RWPE2 (cell line): ENCODE measurements around the gene TENM4.

Experiments
- ATAC-seq: fragments of 200-7000 bp; cut with Tn5 transposase; 3 replicates; pipeline ENCODE4 v1.9.1; 2021; ENCODE audit warnings: low read depth
- DNase-seq: peaks from one replicate; pipeline ENCODE4 v3.0.0-alpha.2; 2020; ENCODE audit warnings: low spot score
- H3K27ac ChIP-seq: fragments of 450-650 bp; 2 replicates; pipeline ENCODE4 v1.5.1; 2017; ENCODE audit warnings: mild to moderate bottlenecking; ENCODE audit not compliant: poor library complexity, severe bottlenecking
- H3K27me3 ChIP-seq: fragments of 250-450 bp; sonication (Bioruptor Pico); 2 replicates; pipeline ENCODE4 v1.5.1; 2021; ENCODE audit warnings: mild to moderate bottlenecking, moderate library complexity; ENCODE audit not compliant: insufficient read depth, poor library complexity, severe bottlenecking
- H3K36me3 ChIP-seq: fragments of 250-450 bp; sonication (Bioruptor Pico); 2 replicates; pipeline ENCODE4 v1.5.1; 2020; ENCODE audit warnings: low read depth, mild to moderate bottlenecking, moderate library complexity
- H3K4me1 ChIP-seq: fragments of 250-450 bp; sonication (Bioruptor Pico); 2 replicates; pipeline ENCODE4 v1.5.1; 2021; ENCODE audit warnings: mild to moderate bottlenecking, moderate library complexity; ENCODE audit not compliant: insufficient read depth, poor library complexity, severe bottlenecking
- H3K4me3 ChIP-seq: fragments of 250-450 bp; sonication (Bioruptor Pico); 2 replicates; pipeline ENCODE4 v1.5.1; 2021; ENCODE audit warnings: mild to moderate bottlenecking, moderate library complexity; ENCODE audit not compliant: severe bottlenecking
- H3K9me3 ChIP-seq: fragments of 250-450 bp; sonication (Bioruptor Pico); 2 replicates; pipeline ENCODE4 v1.5.1; 2021; ENCODE audit warnings: mild to moderate bottlenecking, moderate library complexity; ENCODE audit not compliant: severe bottlenecking
- CTCF ChIP-seq: fragments of 450-650 bp; IDR thresholded peaks from one replicate; pipeline ENCODE4 v1.5.1; 2017; ENCODE audit warnings: mild to moderate bottlenecking, moderate library complexity; ENCODE audit not compliant: poor library complexity, severe bottlenecking

TENM4 gene

GRCh38 chr11:78833237-78833636 lies 607.6 kb downstream of the TENM4 start:
- Histone ChIP-seq H3K27ac (no peak overlapping the region), H3K9me3 (no peaks in the 10 kb centered on the region), H3K36me3 (no peaks in the 10 kb centered on the region), H3K4me3 (no peak overlapping the region), H3K27me3 (no peaks in the 10 kb centered on the region), H3K4me1 (no peaks in the 10 kb centered on the region)
- TF ChIP-seq CTCF, result no peak
- DNase-seq, result no peak
- no peak for ATAC-seq

GRCh38 chr11:78832226-78832947 lies 608.4 kb downstream of the TENM4 start:
- H3K27ac ChIP-seq, result no peak overlapping the region
- no peak overlapping the region for H3K4me3 ChIP-seq
- no peaks in the 10 kb centered on the region for H3K27me3 ChIP-seq
- H3K36me3 ChIP-seq, result no peaks in the 10 kb centered on the region
- DNase-seq (no peak), ATAC-seq (no peak)
- TF ChIP-seq CTCF, result no peak
- no peaks in the 10 kb centered on the region for H3K4me1 ChIP-seq
- no peaks in the 10 kb centered on the region for H3K9me3 ChIP-seq

GRCh38 chr11:78831571-78831970 lies 609.3 kb downstream of the TENM4 start:
- ATAC-seq (no peak), DNase-seq (no peak)
- no peaks in the 10 kb centered on the region for H3K36me3 ChIP-seq
- H3K9me3 ChIP-seq, result no peaks in the 10 kb centered on the region
- TF ChIP-seq CTCF, result no peak
- no peaks in the 10 kb centered on the region for H3K4me1 ChIP-seq
- H3K27ac ChIP-seq, result no peak overlapping the region
- no peaks in the 10 kb centered on the region for H3K27me3 ChIP-seq
- no peak overlapping the region for H3K4me3 ChIP-seq

- H3K36me3 ChIP-seq, result no peaks in the 10 kb centered on the region
- H3K4me3 ChIP-seq, result no peak overlapping the region
- no peaks in the 10 kb centered on the region for H3K27me3 ChIP-seq
- H3K4me1 ChIP-seq, result no peaks in the 10 kb centered on the region
- no peak for DNase-seq
- TF ChIP-seq CTCF, result no peak
- no peaks in the 10 kb centered on the region for H3K9me3 ChIP-seq
- no peak overlapping the region for H3K27ac ChIP-seq
- no peak for ATAC-seq
Observed at GRCh38 chr11:78830277-78830819, 610.5 kb downstream of the TENM4 start.

- Histone ChIP-seq H3K9me3 (no peaks in the 10 kb centered on the region), H3K4me3 (no peak overlapping the region), H3K36me3 (no peaks in the 10 kb centered on the region), H3K27ac (no peak overlapping the region), H3K27me3 (no peaks in the 10 kb centered on the region), H3K4me1 (no peaks in the 10 kb centered on the region)
- no peak for TF ChIP-seq CTCF
- no peak for ATAC-seq
- DNase-seq, result no peak
Observed at GRCh38 chr11:78829146-78829545, 611.7 kb downstream of the TENM4 start.
